Epithelial cell of proximal tubule (primary cell): ENCODE measurements around the gene QARS1. TPM values are rescaled to one million over a fixed set of nuclear protein-coding genes. Genes with fewer than 3 reads are reported as not detected.

Experiments used
- DNase-seq: peaks from one replicate; pipeline ENCODE4 v3.0.0-alpha.2; 2011; ENCODE audit warnings: low read depth
- H3K4me3 ChIP-seq: 2 replicates; pipeline ENCODE4 v1.5.1; 2011; ENCODE audit warnings: low read depth, mild to moderate bottlenecking, low read length
- total RNA-seq: library from RNA; depleted of rRNA; stranded (reverse); fragments of >200 nt; gene quantifications from 2 replicates; pipeline ENCODE4 v1.2.3, GENCODE V29; 2015
- TF ChIP-seq, protein P1 (sequence below): conservative IDR thresholded peaks from 2 replicates; pipeline ENCODE4 v1.5.1; 2012; ENCODE audit warnings: low read depth, mild to moderate bottlenecking, low read length

QARS1 gene
- total RNA-seq, 1 donor from 2014 or later = 306 TPM

DNA sequence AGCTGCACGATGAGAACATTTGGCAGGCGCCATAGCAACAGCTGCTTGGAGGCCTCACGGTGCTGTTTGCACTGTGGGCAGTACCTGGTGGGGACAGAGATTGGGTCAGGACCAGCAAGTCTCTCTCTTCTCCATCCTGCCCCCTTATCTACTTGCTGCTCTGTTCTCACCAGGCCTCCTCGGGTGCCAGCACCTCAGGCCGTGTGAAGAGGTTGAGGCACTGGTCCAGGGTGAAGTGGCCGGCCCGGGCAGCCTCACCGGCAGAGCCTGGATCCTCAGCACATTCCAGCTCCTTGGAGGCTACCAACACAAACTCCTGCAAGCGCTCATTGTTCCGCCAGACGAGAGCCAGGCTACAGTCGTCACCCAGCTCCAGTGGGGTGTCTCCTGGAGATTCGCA, 6.2 kb upstream of the QARS1 start:
- TF ChIP-seq, protein P1, sequence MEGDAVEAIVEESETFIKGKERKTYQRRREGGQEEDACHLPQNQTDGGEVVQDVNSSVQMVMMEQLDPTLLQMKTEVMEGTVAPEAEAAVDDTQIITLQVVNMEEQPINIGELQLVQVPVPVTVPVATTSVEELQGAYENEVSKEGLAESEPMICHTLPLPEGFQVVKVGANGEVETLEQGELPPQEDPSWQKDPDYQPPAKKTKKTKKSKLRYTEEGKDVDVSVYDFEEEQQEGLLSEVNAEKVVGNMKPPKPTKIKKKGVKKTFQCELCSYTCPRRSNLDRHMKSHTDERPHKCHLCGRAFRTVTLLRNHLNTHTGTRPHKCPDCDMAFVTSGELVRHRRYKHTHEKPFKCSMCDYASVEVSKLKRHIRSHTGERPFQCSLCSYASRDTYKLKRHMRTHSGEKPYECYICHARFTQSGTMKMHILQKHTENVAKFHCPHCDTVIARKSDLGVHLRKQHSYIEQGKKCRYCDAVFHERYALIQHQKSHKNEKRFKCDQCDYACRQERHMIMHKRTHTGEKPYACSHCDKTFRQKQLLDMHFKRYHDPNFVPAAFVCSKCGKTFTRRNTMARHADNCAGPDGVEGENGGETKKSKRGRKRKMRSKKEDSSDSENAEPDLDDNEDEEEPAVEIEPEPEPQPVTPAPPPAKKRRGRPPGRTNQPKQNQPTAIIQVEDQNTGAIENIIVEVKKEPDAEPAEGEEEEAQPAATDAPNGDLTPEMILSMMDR = no peak
- no peak for DNase-seq
- no peak overlapping the region for H3K4me3 ChIP-seq

DNA sequence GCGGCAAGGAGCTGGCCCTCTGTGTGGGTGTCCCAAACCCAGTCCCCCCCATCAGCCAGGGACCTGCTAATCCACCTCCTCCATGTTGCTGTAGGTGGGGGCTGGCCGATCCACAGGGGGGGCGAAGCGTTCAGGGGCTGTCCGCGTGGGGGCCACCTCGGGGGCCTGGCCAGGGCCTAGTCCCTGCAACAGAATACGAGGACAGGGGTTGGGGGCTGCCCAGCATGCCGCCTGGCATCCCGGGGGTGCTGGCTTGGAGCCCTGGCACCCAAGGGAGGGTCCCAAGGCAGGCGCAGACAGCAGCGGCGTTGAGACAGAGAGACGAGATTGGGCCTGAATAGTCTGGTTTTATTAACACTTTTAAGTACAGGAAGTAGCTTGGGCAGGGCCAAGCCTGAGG, 3.8 kb upstream of the QARS1 start:
- DNase-seq = no peak
- TF ChIP-seq, protein P1 = no peak
- H3K4me3 ChIP-seq = no peak overlapping the region

DNA sequence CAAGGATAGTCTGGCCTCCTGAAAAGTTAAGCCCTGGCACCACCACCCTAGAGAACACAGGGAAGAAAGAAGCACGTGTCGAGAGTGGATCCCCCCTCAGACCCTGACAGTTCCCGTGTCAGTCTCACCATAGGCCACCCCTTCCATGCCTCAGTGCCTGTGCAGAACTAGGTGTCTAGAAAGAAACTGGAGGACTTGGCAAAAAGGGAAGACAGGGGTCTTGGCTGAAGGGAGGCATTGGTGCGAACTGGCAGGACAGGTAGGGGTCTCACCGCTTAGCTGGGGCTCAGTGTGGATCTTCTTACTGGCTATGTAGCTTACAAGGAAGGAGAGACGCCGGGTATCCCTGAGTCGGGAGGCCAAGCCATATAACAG, 518 bp downstream of the QARS1 start:
- TF ChIP-seq, protein P1 = no peak
- peak overlapping the region; percentile 95 for H3K4me3 ChIP-seq
- no peak for DNase-seq

DNA sequence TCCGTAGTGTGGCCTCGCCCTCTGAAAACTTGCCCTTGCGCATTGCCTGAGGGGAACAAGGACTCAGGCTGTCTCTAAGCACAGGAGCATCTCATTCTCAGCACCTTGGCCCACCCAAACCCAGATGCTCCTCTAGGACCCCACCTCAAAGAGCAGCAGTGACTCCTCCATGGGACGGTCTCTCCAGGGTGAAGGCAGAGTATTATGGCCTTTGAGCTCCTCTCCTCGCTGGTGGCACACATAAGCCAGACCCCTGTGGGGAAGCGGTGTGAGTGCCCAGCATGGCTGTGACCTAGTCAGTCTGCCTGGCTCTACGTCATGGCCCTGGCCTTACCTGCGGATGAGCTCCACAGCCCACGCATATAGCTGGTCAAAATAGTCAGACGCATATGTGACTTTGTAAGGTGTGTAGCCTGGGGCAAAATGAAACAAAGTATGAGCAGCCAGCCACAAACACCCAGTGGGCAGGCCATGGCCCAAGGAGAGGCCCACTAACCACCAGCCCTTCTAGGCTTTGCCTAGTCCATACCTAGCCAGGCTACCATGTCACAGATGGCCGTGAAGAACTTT, 4.4 kb downstream of the QARS1 start:
- H3K4me3 ChIP-seq = no peak overlapping the region
- no peak for DNase-seq
- TF ChIP-seq, protein P1 = no peak

DNA sequence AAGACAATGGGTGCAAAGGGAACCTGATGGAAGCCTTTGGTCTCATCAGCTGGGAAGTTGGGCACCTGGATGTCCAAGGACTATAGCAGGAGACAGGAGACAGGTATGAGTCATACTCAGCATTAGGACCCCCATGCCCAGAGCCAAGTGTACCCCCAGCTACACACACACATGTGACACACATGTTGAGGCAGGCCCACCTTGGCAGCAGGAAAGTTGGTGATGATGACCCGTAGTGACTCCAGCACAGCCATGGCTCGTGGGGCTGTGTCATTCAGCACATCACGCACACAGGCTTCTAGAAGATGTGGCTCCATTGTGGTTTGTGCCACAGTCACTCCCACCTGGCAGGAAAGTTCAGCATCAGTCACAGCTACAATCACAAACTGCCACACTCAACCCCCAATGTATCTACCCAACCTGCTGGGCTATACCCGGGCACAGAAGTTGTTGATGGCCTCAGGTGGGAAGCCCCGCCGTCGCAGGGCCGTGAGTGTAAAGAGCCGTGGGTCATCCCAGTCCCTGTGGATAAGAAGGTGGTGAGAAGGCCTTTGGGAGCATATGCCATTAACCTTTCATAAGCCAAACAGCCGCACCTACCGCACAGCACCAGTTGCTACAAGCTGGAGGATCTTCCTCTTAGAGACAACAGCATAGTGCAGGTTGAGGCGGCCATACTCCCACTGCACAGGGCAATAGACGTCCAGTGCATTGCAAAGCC, 5.5 kb downstream of the QARS1 start:
- no peak overlapping the region for H3K4me3 ChIP-seq
- TF ChIP-seq, protein P1 = no peak
- DNase-seq = no peak

DNA sequence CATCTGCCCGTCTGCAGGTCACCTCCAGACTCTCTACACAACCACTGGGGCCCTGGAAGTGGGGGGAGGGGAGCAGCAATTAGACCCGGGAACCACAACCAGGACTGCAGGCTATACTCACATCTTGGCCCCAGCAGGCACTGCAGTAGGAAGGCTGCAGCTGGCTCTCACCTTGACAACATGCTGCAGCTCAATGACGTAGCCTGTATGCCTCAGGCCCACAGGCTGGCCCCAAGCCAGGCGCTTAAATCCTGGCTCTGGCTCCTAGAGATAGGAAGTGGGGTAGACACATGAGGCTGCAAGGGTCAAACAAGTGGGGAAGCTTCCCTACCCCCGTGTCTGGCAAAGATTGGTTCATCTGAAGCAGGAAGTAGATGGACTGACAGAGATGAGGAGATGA, 6.1 kb downstream of the QARS1 start:
- DNase-seq = no peak
- TF ChIP-seq, protein P1 = no peak
- H3K4me3 ChIP-seq = no peak overlapping the region
